ENCODE measurements around the gene LRP11.

GRCh38 chr6:149840345-149841075 lies 23.6 kb downstream of the LRP11 start:
- TF ChIP-seq ZNF83 (CRISPR knock-in tag; IDR thresholded peaks at IDR 0.05; ENCODE audit: borderline replicate concordance) (no peak), TCF7L2 (IDR thresholded peaks at IDR 0.05; ENCODE audit: low read depth, low read length) (no peak), MAZ (IDR thresholded peaks at IDR 0.05; ENCODE audit: borderline replicate concordance, low read depth, low read length) (no peak), MAZ (CRISPR knock-in tag; IDR thresholded peaks at IDR 0.05; ENCODE audit: low read depth) (0 out of 2 replicates have a peak, but pooled peaks have one; percentile 23), NFE2L1 (CRISPR knock-in tag; IDR thresholded peaks at IDR 0.05; ENCODE audit: borderline replicate concordance) (no peak), TFAP4 (IDR thresholded peaks at IDR 0.05; ENCODE audit: borderline replicate concordance, low read depth) (peak; percentile 44; the same call in 1 of the 2 replicates)
